Thymus (tissue), 11 donors: ENCODE data around the gene ATP8A1. TPM values are rescaled to one million over a fixed set of nuclear protein-coding genes. Genes with fewer than 3 reads are reported as not detected.

ENCODE experiments used
- DNase-seq, 9 donors: peaks; one replicate each; pipeline ENCODE4 v3.0.0-alpha.2; 2013; ENCODE audit warnings: low spot score in 9 of 9, low read depth in 6 of 9, missing footprints in 1 of 9
- H3K27ac ChIP-seq, 2 donors: one replicate each; pipeline ENCODE4 v1.5.1; 2013; ENCODE audit warnings: control low read depth in 1 of 2, low read depth in 1 of 2, low read length in 1 of 2, mild to moderate bottlenecking in 1 of 2, moderate library complexity in 1 of 2
- H3K27me3 ChIP-seq, 2 donors: one replicate each; pipeline ENCODE4 v1.5.1; 2013; ENCODE audit warnings: low read length in 1 of 2; ENCODE audit not compliant: control insufficient read depth in 2 of 2, insufficient read depth in 1 of 2
- H3K36me3 ChIP-seq, 2 donors: one replicate each; pipeline ENCODE4 v1.5.1; 2013; ENCODE audit warnings: low read length in 1 of 2, mild to moderate bottlenecking in 1 of 2, moderate library complexity in 1 of 2; ENCODE audit not compliant: control insufficient read depth in 2 of 2, insufficient read depth in 2 of 2
- H3K4me1 ChIP-seq, 2 donors: one replicate each; pipeline ENCODE4 v1.5.1; 2013; ENCODE audit warnings: low read length in 2 of 2; ENCODE audit not compliant: control insufficient read depth in 2 of 2, insufficient read depth in 2 of 2
- H3K4me3 ChIP-seq, 2 donors: one replicate each; pipeline ENCODE4 v1.5.1; 2013; ENCODE audit warnings: low read length in 2 of 2, control low read depth in 1 of 2, mild to moderate bottlenecking in 1 of 2
- H3K9me3 ChIP-seq, 2 donors: one replicate each; pipeline ENCODE4 v1.5.1; 2013; ENCODE audit warnings: low read length in 1 of 2, mild to moderate bottlenecking in 1 of 2; ENCODE audit not compliant: control insufficient read depth in 2 of 2, insufficient read depth in 1 of 2
- WGBS: extraction: QIAGEN DNeasy Blood & Tissue Kit; methylation state at CpG from one replicate; pipeline ENCODE4 v1.1.7; 2013; 5-methylcytosine and 5-hydroxymethylcytosine counted together
- polyA plus RNA-seq: library from polyadenylated mRNA; stranded (reverse); fragments of 200-250 nt; gene quantifications from one replicate; pipeline ENCODE4 v1.2.3, GENCODE V29; 2013
- total RNA-seq: library from RNA; stranded (reverse); fragments of 120-200 nt; gene quantifications from one replicate; pipeline ENCODE4 v1.2.4, GENCODE V29; 2013
- donor health status: healthy.

ATP8A1 gene
- total and polyA plus RNA-seq, 2 donors, result 25.0 to 30.9 TPM

GRCh38 chr4:42453612-42454011 is 203.3 kb downstream of the ATP8A1 start:
- Histone ChIP-seq H3K27me3 (no peaks in the 10 kb centered on the region), H3K9me3 (no peaks in the 10 kb centered on the region), H3K27ac (no peak overlapping the region), H3K4me1 (no peaks in the 10 kb centered on the region), H3K36me3 (peaks cover 0 to 9% of the 10 kb centered on the region in 2 donors), H3K4me3 (no peak overlapping the region)
- 97% methylated on average over 1 of the region's 1 CpG for WGBS
- no peak for DNase-seq

- Histone ChIP-seq H3K4me3 (no peak overlapping the region), H3K27ac (no peak overlapping the region), H3K4me1 (no peaks in the 10 kb centered on the region), H3K36me3 (peaks cover 0 to 9% of the 10 kb centered on the region in 2 donors), H3K27me3 (no peaks in the 10 kb centered on the region), H3K9me3 (no peaks in the 10 kb centered on the region)
- 97% methylated on average over 3 of the region's 3 CpGs for WGBS
- no peak for DNase-seq
Measured at GRCh38 chr4:42452823-42453222, 204.1 kb downstream of the ATP8A1 start.

GRCh38 chr4:42446823-42447222 is 210.1 kb downstream of the ATP8A1 start:
- H3K36me3 ChIP-seq, result peaks cover 4 to 7% of the 10 kb centered on the region in 2 donors
- no peak overlapping the region for H3K4me3 ChIP-seq
- DNase-seq, result no peak
- H3K9me3 ChIP-seq, result no peaks in the 10 kb centered on the region
- H3K4me1 ChIP-seq, result no peaks in the 10 kb centered on the region
- 70% methylated on average over 5 of the region's 5 CpGs for WGBS
- H3K27me3 ChIP-seq, result no peaks in the 10 kb centered on the region
- no peak overlapping the region for H3K27ac ChIP-seq

GRCh38 chr4:42445038-42445437 is 211.9 kb downstream of the ATP8A1 start:
- DNase-seq, result no peak
- 97% methylated on average over 5 of the region's 5 CpGs for WGBS
- Histone ChIP-seq H3K9me3 (no peaks in the 10 kb centered on the region), H3K27ac (no peak overlapping the region), H3K36me3 (peaks cover 0 to 7% of the 10 kb centered on the region in 2 donors), H3K4me3 (no peak overlapping the region), H3K4me1 (no peaks in the 10 kb centered on the region), H3K27me3 (no peaks in the 10 kb centered on the region)

GRCh38 chr4:42442601-42443000 is 214.3 kb downstream of the ATP8A1 start:
- 97% methylated on average over 2 of the region's 2 CpGs for WGBS
- peaks cover 0 to 7% of the 10 kb centered on the region in 2 donors for H3K36me3 ChIP-seq
- no peak overlapping the region for H3K27ac ChIP-seq
- DNase-seq, result no peak
- H3K4me1 ChIP-seq, result no peaks in the 10 kb centered on the region
- no peaks in the 10 kb centered on the region for H3K9me3 ChIP-seq
- H3K4me3 ChIP-seq, result no peak overlapping the region
- H3K27me3 ChIP-seq, result no peaks in the 10 kb centered on the region

GRCh38 chr4:42440083-42440482 is 216.8 kb downstream of the ATP8A1 start:
- H3K4me3 ChIP-seq, result no peak overlapping the region
- no peaks in the 10 kb centered on the region for H3K9me3 ChIP-seq
- no peaks in the 10 kb centered on the region for H3K27me3 ChIP-seq
- WGBS, result 97% methylated on average over 4 of the region's 4 CpGs
- no peak for DNase-seq
- H3K27ac ChIP-seq, result no peak overlapping the region
- H3K4me1 ChIP-seq, result no peaks in the 10 kb centered on the region
- H3K36me3 ChIP-seq, result peaks cover 0 to 7% of the 10 kb centered on the region in 2 donors

- H3K9me3 ChIP-seq, result no peaks in the 10 kb centered on the region
- DNase-seq, result no peak
- H3K27ac ChIP-seq, result no peak overlapping the region
- 99% methylated on average over 7 of the region's 7 CpGs for WGBS
- H3K4me3 ChIP-seq, result no peak overlapping the region
- no peaks in the 10 kb centered on the region for H3K36me3 ChIP-seq
- no peaks in the 10 kb centered on the region for H3K27me3 ChIP-seq
- H3K4me1 ChIP-seq, result no peaks in the 10 kb centered on the region
Measured at GRCh38 chr4:42436928-42437565, 219.9 kb downstream of the ATP8A1 start.

- H3K36me3 ChIP-seq, result peaks cover 4 to 5% of the 10 kb centered on the region in 2 donors
Measured at GRCh38 chr4:42428036-42428435, 228.9 kb downstream of the ATP8A1 start.

GRCh38 chr4:42425146-42426065 is 231.5 kb downstream of the ATP8A1 start:
- H3K36me3 ChIP-seq, result peaks cover 10 to 11% of the 10 kb centered on the region in 2 donors
- no peak overlapping the region for H3K27ac ChIP-seq
- H3K4me3 ChIP-seq, result no peak overlapping the region
- H3K4me1 ChIP-seq, result no peaks in the 10 kb centered on the region
- DNase-seq, result no peak
- WGBS, result 95% methylated on average over 19 of the region's 19 CpGs
- no peaks in the 10 kb centered on the region for H3K9me3 ChIP-seq
- H3K27me3 ChIP-seq, result no peaks in the 10 kb centered on the region

More at GRCh38 chr4:42428036-42428435, 228.9 kb downstream of the ATP8A1 start:
- Histone ChIP-seq H3K4me3 (no peak overlapping the region), H3K9me3 (no peaks in the 10 kb centered on the region), H3K4me1 (no peaks in the 10 kb centered on the region), H3K27ac (no peak overlapping the region), H3K27me3 (no peaks in the 10 kb centered on the region)
- 94% methylated on average over 2 of the region's 2 CpGs for WGBS
- no peak for DNase-seq
